ENCODE data around the gene CIDEA.

Gene CIDEA

DNA sequence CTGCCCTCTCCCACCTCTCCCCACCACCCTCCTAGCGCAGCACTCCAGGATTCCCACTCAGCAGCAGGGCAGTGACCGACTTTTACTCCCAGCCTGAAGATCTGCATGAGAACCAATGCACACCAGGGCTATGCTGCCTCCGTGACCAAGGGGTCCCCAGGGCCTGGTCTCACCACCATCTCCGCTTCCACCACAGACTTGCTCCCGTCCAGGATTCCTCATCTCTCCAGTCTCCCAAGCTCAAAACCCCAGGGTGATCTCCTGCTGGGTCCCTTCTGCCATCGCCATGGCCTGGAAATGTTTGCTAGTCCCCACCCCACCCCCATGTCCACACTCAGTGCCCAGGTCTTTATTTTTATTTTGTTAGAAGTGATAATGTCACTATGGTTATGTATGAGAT lies 2.1 kb upstream of the CIDEA start:
- TF ChIP-seq, protein P1, sequence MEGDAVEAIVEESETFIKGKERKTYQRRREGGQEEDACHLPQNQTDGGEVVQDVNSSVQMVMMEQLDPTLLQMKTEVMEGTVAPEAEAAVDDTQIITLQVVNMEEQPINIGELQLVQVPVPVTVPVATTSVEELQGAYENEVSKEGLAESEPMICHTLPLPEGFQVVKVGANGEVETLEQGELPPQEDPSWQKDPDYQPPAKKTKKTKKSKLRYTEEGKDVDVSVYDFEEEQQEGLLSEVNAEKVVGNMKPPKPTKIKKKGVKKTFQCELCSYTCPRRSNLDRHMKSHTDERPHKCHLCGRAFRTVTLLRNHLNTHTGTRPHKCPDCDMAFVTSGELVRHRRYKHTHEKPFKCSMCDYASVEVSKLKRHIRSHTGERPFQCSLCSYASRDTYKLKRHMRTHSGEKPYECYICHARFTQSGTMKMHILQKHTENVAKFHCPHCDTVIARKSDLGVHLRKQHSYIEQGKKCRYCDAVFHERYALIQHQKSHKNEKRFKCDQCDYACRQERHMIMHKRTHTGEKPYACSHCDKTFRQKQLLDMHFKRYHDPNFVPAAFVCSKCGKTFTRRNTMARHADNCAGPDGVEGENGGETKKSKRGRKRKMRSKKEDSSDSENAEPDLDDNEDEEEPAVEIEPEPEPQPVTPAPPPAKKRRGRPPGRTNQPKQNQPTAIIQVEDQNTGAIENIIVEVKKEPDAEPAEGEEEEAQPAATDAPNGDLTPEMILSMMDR (IDR thresholded peaks at IDR 0.05): no peak
- no peak for TF ChIP-seq ZFX (IDR thresholded peaks at IDR 0.05; ENCODE audit: borderline replicate concordance)
- H3K27ac ChIP-seq: no peak overlapping the region

DNA sequence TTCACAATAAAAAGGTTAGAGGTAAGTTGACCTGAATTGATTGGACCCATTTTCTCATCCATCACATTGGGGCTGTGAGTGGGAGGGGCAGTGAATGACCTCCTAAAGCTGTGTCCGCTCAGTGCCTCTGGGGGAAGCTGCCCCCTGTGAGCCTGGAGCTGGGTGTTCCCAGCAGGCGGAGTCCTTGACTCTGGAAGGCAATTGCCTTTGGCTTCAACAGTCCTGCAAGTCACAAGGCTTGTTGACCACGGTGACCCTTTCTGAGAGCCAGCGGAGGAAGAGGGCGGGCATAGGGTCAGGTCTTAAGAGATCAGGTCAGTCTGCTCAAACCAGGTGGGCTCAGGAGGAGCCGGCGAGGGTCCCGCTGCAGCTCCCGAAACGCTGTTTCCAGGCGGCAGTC lies 1.1 kb upstream of the CIDEA start:
- no peak for TF ChIP-seq ZFX (IDR thresholded peaks at IDR 0.05; ENCODE audit: borderline replicate concordance)
- TF ChIP-seq, protein P1 (IDR thresholded peaks at IDR 0.05): no peak
- no peak overlapping the region for H3K27ac ChIP-seq

DNA sequence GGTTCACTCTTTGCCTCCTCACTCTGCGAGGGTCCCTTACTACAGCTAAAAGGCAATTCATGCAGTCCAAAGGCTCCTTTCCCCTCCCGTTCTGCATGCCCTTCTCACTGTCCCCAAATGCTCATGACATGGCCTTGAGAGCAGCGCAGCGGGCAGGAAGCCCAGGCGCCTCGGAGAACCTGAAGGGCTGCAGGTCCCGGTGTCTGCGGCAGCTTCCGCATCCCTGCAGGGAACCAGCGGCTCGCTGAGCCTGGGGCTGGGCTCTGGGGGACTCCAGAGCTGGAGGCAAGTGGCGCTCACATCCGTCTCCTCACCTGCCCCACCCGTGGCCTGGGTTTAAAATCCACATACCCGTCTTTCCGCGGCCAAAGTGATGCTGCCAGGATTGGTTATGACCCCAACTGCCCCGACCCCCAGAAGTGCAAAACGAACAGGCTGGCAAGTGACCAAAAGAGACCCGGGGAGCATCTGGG lies 462 bp upstream of the CIDEA start:
- no peak overlapping the region for H3K27ac ChIP-seq
- TF ChIP-seq ZFX (IDR thresholded peaks at IDR 0.05; ENCODE audit: borderline replicate concordance): no peak
- TF ChIP-seq, protein P1 (IDR thresholded peaks at IDR 0.05): no peak

DNA sequence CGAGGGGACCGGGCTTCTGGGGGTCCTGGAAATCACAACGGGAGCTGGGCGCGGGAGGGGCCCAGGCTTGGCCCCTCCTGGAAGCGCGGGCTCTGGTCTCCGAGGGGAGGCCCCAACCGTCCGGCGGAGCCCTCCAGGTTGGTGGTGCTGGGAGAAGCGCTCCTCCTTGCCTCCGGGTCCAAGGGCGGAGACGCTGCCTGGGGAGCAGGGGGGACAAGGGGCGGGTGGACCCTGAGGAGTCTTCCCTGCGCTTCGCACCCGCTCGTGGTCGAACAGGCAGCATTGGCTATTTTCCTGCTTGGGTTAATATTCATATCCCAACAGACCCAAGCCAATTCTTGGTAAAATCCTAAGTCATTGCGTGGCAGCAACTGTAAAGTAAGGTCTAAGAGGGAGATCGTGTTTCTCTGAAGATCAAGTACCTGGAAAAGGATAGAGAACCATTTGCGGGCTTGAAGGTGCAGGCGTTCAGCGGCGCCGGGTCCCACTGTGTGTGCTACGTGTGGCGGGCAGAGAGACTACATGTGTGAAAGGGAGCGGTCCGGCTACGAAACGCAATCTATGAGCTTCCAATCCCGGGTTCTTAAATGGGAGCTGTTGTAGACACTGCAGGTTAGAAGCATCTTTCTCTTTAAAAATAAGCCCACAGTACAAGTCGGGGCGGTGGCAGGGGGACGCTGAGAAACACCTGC lies 805 bp downstream of the CIDEA start:
- no peak for TF ChIP-seq ZFX (IDR thresholded peaks at IDR 0.05; ENCODE audit: borderline replicate concordance)
- TF ChIP-seq, protein P1 (IDR thresholded peaks at IDR 0.05): no peak
- no peak overlapping the region for H3K27ac ChIP-seq

DNA sequence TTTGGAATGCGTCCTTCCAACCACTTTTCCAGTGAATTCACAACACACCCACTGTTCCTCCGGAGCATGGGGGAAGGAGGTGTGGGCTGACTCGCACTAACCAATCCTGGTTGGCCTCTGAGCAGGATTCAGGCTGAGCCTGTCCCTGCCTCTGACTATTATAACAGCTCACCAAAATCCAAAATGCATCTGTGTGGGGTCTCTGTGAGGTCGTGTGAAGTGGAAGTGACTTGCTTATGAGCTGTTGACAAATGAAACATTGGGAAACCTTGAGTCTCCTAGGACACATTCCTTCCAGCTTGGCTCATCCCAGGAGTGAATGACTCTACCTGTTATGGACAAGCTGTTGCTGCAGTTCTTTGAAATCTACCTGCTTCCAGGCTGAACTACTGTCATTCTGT lies 1.5 kb downstream of the CIDEA start:
- TF ChIP-seq ZFX (IDR thresholded peaks at IDR 0.05; ENCODE audit: borderline replicate concordance): no peak
- TF ChIP-seq, protein P1 (IDR thresholded peaks at IDR 0.05): no peak
- H3K27ac ChIP-seq: no peak overlapping the region

DNA sequence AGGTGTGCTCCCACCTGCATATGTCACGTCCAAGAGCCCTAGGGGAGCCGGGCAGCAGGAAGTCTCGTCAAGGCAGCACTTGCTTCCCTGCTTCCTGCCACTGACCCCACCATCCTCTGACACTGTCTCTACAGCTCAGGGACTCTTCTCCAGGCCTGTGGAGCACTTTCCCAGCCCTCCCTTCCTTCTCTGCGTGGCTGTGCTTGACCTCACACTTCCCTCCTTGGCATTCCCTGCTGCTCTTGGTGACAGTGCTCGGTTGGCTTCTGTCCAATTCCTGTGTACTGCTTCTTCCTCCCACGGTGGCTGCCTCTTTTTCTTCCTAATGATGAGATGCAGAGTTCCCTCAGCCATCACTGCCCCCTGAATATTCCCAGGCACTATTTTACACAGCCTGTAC lies 2.8 kb downstream of the CIDEA start:
- H3K27ac ChIP-seq: no peak overlapping the region
- no peak for TF ChIP-seq ZFX (IDR thresholded peaks at IDR 0.05; ENCODE audit: borderline replicate concordance)
- TF ChIP-seq, protein P1 (IDR thresholded peaks at IDR 0.05): no peak

DNA sequence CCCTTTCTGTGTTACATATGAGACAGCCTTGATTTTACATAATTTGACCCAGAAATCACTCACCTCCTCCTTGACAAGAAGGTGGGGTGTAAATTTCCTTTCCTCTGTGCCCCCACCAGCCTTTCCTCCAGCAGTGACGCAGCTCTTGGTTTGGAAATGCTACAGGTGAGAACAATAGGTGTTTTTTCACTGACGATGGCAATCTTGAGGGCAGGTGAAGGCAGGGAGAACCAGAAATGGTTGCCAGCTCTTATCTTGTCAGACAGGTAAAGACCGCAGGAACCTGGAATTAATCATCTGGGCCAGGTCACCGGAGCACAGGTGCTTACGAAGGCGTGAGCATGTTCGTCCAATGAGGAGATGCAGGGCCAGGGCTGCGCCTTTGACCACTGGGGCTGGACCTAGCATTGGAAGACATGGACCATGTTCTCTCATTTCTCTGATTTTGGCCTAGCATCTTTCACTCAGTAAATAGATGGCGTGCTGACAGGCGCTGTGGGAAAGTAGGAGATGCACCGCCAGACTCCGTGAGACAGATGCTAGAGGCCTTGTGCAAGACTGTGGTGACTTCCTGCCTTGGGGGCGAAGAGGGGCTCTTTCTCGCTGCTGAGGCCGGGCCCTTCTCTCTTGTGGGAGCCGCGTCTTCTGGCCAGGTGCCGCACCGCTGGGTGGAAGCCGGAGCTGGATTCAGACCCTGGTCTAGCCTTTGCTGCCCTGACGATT lies 4.0 kb downstream of the CIDEA start:
- H3K27ac ChIP-seq: no peak overlapping the region
- TF ChIP-seq, protein P1 (IDR thresholded peaks at IDR 0.05): no peak
- TF ChIP-seq ZFX (IDR thresholded peaks at IDR 0.05; ENCODE audit: borderline replicate concordance): no peak
